Measurements from ENCODE around the gene LRRC73. TPM values are rescaled to one million over a fixed set of nuclear protein-coding genes. Genes with fewer than 3 reads are reported as not detected.

Gene LRRC73
- total and polyA plus RNA-seq, 9 donors: 0.13 to 4.8 (median 1.8) TPM

DNA sequence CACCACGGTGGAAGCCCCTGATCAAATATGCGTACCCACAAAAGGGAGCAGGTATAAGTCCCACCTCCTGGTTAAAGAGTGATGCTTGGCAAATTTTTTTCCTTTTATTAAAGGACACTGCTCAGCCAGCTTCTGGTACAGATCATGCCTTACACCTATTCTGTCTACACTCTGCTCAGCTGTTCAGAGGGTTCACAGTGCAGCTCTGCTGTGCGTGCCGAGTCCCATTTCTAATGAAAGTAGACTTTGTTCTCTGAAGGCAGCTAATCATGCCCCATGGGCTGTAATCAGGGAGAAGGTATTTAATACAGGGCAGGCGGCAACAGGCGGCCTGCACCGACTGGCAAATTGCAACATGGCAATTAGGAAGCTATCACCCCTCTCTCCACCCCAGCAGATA is 16.3 kb downstream of the LRRC73 start:
- peaks cover 24% of the 10 kb centered on the region for H3K4me1 ChIP-seq (ENCODE audit: insufficient read depth)
- H3K36me3 ChIP-seq: no peaks in the 10 kb centered on the region
- H3K27ac ChIP-seq: no peak overlapping the region
- intact Hi-C loops (cut with DNase I): loop anchor here in 1 of 4 donors (10.0 kb wide), 1 partner anchor 229 kb away; no protein-coding TSS in a partner anchor
- H3K4me3 ChIP-seq: no peak overlapping the region
- DNase-seq: no peak
- no peaks in the 10 kb centered on the region for H3K27me3 ChIP-seq
- 82 to 89% (median 86%) methylated on average over 7 of the region's 7 CpGs for WGBS, 3 donors
- no peaks in the 10 kb centered on the region for H3K9me3 ChIP-seq
- TF ChIP-seq POLR2A (IDR thresholded peaks at IDR 0.05) (no peak), EP300 (IDR thresholded peaks at IDR 0.05) (no peak)
- TF ChIP-seq, protein P1, sequence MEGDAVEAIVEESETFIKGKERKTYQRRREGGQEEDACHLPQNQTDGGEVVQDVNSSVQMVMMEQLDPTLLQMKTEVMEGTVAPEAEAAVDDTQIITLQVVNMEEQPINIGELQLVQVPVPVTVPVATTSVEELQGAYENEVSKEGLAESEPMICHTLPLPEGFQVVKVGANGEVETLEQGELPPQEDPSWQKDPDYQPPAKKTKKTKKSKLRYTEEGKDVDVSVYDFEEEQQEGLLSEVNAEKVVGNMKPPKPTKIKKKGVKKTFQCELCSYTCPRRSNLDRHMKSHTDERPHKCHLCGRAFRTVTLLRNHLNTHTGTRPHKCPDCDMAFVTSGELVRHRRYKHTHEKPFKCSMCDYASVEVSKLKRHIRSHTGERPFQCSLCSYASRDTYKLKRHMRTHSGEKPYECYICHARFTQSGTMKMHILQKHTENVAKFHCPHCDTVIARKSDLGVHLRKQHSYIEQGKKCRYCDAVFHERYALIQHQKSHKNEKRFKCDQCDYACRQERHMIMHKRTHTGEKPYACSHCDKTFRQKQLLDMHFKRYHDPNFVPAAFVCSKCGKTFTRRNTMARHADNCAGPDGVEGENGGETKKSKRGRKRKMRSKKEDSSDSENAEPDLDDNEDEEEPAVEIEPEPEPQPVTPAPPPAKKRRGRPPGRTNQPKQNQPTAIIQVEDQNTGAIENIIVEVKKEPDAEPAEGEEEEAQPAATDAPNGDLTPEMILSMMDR (IDR thresholded peaks at IDR 0.05): no peak

DNA sequence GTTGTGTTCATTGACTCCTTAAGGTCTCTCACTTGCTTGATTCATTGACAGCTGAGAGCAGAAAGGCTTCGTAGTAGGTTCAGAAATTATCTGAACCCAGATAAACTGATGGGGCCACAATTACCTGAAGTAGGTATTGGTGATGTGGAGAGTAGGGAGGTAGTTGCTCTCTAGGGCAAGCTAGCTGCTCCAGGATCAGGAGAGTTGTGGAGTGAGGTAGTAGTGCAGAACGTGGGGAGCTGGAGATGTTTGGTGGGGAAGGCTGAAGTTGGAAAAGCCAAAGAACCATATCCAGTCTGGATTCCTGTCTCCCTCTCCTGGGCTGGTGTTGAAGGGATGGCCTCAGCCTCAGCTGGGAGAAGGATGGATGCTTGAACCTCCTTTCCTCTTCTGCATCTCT is 16.9 kb downstream of the LRRC73 start:
- Histone ChIP-seq H3K36me3 (no peaks in the 10 kb centered on the region), H3K4me3 (no peak overlapping the region), H3K27me3 (no peaks in the 10 kb centered on the region), H3K9me3 (no peaks in the 10 kb centered on the region), H3K27ac (no peak overlapping the region), H3K4me1 (ENCODE audit: insufficient read depth) (peaks cover 24% of the 10 kb centered on the region)
- no peak for DNase-seq
- intact Hi-C loops (cut with DNase I): loop anchor here in 1 of 4 donors (10.0 kb wide), 1 partner anchor 228 kb away; no protein-coding TSS in a partner anchor
- WGBS, 3 donors: 81 to 87% (median 83%) methylated on average over 2 of the region's 2 CpGs
- TF ChIP-seq, protein P1 (IDR thresholded peaks at IDR 0.05): no peak
- no peak for TF ChIP-seq EP300 (IDR thresholded peaks at IDR 0.05)
- no peak for TF ChIP-seq POLR2A (IDR thresholded peaks at IDR 0.05)

DNA sequence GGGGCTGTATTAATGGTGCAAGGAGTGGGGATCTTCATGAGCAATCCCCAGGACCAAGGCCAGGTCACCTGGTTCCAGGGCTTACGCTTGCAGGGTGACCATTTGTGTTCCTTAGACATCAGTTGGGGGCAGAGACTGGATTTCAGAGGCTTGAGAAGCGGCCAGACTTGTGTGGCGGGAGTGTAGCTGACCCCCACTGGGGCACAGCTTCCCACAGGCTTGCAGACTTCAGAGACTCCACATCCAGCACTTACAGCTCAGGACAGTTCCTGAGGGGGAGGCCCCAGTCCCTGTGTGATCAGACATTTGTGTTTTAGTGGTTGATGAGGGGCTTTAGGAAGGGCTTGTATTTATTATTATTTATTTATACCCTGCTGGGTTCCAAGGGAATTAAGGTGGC is 17.5 kb downstream of the LRRC73 start:
- 25 to 33% (median 29%) methylated on average over 3 of the region's 3 CpGs for WGBS, 3 donors
- Histone ChIP-seq H3K9me3 (no peaks in the 10 kb centered on the region), H3K4me3 (no peak overlapping the region), H3K36me3 (no peaks in the 10 kb centered on the region), H3K4me1 (ENCODE audit: insufficient read depth) (peaks cover 24% of the 10 kb centered on the region), H3K27me3 (no peaks in the 10 kb centered on the region), H3K27ac (no peak overlapping the region)
- intact Hi-C loops (cut with DNase I): loop anchor here in 1 of 4 donors (10.0 kb wide), 1 partner anchor 228 kb away; no protein-coding TSS in a partner anchor
- DNase-seq: no peak
- TF ChIP-seq POLR2A (IDR thresholded peaks at IDR 0.05) (no peak), EP300 (IDR thresholded peaks at IDR 0.05) (no peak)
- TF ChIP-seq, protein P1 (IDR thresholded peaks at IDR 0.05): no peak

DNA sequence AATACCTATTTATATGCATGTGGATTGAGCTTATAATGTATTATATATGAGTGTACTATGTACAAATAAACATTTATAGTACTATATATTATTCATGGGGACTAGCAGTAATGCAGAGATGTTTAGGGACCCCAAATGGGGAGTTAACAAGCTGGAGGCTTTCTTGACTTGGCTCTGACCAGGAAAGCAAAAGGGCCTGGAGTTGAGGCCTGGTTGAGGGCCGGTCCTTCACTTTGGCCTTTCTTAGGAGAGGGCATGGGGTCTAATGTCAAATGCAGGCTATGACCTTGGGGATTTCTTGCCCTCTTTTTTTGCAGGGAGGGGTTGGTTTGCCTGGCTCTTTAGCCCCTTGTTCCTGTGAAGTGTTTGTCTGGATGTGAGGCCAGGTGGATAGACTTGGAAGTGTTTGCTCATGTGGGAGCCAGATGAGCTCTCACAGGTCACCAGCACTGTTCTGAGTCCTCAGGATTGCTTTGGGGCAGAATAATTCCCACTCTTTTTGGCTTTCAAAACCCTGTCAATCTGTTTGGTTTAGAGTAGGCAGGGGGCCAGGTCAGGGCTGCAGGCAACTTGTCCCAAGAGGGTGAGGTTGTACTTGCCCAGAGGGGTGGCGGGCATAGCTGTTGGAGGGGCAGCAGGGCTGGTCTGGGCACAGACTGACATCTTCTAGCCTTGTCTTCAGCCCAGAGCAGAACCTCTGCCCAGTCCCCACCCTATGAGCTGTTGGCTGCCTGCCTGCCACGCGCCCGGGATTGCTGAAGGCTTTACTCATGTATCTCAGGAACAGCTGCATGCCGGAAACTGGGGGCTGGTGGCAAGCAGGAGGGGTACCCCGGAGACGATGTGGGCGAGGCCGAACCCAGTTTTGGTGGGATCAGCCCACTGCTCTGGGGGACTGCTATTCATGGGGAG is 18.1 kb downstream of the LRRC73 start:
- WGBS, 3 donors: 10 to 25% (median 13%) methylated on average over 10 of the region's 10 CpGs
- TF ChIP-seq, protein P1 (IDR thresholded peaks at IDR 0.05): no peak
- TF ChIP-seq POLR2A (IDR thresholded peaks at IDR 0.05) (no peak), EP300 (IDR thresholded peaks at IDR 0.05) (no peak)
- Histone ChIP-seq H3K27ac (no peak overlapping the region), H3K9me3 (no peaks in the 10 kb centered on the region), H3K4me1 (ENCODE audit: insufficient read depth) (peaks cover 24% of the 10 kb centered on the region), H3K4me3 (no peak overlapping the region), H3K36me3 (no peaks in the 10 kb centered on the region), H3K27me3 (no peaks in the 10 kb centered on the region)
- intact Hi-C loops (cut with DNase I): loop anchor here in 1 of 4 donors (10.0 kb wide), 1 partner anchor 227 kb away; no protein-coding TSS in a partner anchor
- DNase-seq: peak; percentile 77 to 87 (median 81)
